GF-D8 (cell line): ENCODE data around the gene AGAP1.

Experiments
- DNase-seq: peaks from one replicate; lab custom pipeline; 2025; lab: John Stamatoyannopoulos, UW

AGAP1 gene

DNA sequence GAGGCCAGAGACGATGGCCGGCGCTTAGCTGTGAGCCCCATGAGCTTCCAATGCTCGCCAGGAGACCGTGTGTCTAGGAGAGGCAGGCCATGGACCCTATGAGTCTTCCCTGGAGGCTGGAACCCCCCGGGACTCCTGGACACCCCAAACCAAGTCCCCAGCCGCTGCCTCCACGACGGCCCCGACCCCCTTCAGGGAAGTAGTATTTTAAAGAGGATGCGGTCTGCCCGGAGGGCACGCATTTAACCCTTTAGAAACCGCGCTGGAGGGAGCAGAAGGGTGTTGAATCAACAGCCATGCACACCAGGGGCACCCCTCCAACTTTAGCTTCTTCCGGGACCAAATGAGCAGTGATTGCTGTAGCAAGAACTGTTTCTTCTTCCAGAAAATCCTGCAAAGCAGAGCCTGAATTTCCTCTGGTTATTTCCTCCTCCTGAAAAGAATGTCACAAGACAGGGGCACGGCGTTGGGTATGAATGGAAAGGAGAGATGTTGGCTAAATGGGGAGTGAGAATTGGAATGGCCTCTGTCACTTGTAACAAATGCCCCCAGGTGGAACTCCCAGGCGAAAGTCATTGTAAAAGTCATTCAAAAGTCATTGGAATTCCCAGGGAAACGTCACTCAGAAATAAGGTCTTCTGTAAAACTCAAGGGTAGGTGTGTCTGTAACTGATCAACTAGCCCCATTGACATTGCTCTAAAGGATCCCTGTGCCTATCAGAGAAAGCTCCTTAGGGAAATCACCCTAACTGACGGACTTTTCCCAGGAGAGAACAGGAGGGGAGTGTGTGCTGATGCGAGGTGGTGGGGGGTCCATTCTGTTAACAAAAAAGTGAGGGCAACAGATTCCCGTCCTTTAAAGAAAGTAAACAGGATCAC is 680.1 kb downstream of the AGAP1 start:
- DNase-seq = no peak

DNA sequence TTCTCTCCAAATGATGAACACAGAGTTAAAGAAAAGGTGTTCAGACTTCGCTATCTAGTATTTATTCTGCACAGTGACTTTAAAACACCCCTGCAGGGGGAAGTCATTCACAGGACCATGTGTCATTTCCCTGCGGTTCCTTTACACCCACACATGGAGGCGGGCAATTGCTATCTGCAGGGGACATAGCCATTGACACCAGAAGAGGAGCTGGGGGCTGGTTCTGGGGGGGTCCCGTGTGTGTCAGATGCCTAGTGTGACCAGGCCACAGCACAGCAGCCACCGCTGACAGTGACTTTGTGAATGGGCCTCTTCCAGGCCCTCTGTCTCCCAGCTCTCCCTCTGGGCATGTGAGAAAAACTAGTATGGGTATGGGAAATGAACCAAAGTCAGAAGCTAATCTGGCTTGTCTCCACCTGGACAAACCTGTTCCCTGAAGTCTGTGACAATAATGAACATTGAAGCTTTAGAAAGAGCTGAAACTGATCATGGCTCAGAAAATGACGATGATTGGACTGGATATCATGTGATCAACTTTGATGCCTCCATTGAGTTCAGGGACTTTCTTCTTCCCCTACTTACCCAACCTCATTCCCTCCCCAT is 681.8 kb downstream of the AGAP1 start:
- DNase-seq = no peak

- no peak for DNase-seq
Measured at GRCh38 chr2:236176417-236176816, 682.6 kb downstream of the AGAP1 start.

GRCh38 chr2:236176951-236177350 is 683.1 kb downstream of the AGAP1 start:
- DNase-seq = no peak

DNA sequence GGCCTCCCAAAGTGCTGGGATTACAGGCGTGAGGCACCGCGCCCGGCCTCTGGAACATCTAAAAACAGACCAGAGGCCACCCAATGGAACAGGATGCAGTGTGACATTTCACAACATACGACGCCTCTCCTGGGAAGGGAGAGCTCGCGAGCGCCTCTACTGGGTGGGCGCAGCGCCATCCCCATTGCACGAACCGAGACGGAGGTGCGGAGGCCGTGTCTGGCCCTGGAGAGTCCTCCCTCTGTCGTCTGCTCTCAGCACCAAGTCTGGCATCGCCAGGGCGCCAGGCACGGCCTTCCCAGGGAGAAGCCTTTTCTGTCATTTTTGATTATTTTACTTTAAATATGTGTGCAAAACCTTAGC is 683.7 kb downstream of the AGAP1 start:
- no peak for DNase-seq

- DNase-seq = no peak
Measured at GRCh38 chr2:236177967-236178889, 684.4 kb downstream of the AGAP1 start.

GRCh38 chr2:236178890-236179235 is 685.0 kb downstream of the AGAP1 start:
- DNase-seq = no peak

DNA sequence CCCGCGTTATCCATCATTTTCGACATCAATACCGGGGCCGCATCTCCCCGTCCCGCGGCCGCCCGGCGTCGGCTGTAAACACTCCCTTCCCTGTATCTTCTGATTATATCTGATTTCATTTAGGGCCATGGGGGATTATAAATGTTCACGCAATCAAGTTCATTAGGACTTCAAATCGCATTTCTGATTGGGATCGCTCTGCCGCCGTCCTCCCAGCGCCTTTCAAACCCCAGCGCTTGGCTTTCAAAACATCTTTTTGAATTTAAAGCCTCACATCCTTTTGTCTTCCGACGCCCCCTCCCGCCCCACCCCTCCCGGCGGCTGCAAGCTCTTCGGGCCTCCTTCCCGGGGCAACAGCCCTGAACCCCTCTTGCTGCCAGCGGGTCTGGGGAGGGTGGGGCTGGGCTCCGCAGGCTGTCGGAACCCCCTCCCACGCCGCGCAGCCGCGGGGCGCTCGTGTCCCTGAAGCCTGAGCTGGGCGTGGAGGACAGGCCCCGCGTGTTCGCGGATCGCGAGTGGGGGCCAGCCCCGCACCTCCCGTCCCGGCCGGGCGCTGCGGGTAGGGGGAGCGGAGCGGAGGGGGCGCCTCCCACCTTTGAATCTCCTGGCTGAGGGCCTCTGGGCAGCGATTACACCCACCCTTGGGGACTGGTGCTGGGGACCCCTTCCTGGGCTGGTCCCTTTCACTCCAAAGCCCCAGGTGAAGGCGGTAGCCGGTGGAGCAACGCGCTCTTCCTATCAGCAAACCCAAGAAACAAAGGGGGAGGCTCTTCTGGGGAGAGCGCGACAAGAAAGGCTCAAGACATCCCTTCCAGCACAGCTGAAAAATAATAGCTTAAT is 685.6 kb downstream of the AGAP1 start:
- DNase-seq = no peak

- DNase-seq = no peak
Measured at GRCh38 chr2:236180076-236180816, 686.4 kb downstream of the AGAP1 start.

GRCh38 chr2:236180831-236181453 is 687.1 kb downstream of the AGAP1 start:
- no peak for DNase-seq
